ENCODE results near the gene MAP3K21. TPM values are rescaled to one million over a fixed set of nuclear protein-coding genes. Genes with fewer than 3 reads are reported as not detected.

MAP3K21 gene
- total RNA-seq, 4 donors from 2014 or later: 0.34 to 0.66 (median 0.43) TPM

DNA sequence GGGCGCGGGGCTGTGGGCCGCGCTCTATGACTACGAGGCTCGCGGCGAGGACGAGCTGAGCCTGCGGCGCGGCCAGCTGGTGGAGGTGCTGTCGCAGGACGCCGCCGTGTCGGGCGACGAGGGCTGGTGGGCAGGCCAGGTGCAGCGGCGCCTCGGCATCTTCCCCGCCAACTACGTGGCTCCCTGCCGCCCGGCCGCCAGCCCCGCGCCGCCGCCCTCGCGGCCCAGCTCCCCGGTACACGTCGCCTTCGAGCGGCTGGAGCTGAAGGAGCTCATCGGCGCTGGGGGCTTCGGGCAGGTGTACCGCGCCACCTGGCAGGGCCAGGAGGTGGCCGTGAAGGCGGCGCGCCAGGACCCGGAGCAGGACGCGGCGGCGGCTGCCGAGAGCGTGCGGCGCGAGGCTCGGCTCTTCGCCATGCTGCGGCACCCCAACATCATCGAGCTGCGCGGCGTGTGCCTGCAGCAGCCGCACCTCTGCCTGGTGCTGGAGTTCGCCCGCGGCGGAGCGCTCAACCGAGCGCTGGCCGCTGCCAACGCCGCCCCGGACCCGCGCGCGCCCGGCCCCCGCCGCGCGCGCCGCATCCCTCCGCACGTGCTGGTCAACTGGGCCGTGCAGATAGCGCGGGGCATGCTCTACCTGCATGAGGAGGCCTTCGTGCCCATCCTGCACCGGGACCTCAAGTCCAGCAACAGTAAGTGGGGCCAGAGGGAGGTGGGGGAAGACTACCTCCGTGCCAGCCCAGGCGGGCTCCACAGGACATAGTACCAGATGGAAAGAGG lies 808 bp downstream of the MAP3K21 start:
- intact Hi-C loops (cut with DNase I): no loop called here
- 2% methylated on average over 22 of the region's 96 CpGs for WGBS
- Histone ChIP-seq H3K27me3 (peaks cover 0 to 55% (median 3%) of the 10 kb centered on the region in 4 donors), H3K27ac (replicated peaks in 1 of 4) (peak overlapping the region in 1 of 4 donors; percentile 29), H3K4me1 (peaks cover 14 to 25% (median 24%) of the 10 kb centered on the region in 4 donors), H3K4me3 (peak overlapping the region; percentile 61 to 76 (median 66)), H3K36me3 (no peaks in the 10 kb centered on the region), H3K9me3 (no peaks in the 10 kb centered on the region)
- DNase-seq (ENCODE audit: extremely low spot score): no peak
- TF ChIP-seq, protein P1, sequence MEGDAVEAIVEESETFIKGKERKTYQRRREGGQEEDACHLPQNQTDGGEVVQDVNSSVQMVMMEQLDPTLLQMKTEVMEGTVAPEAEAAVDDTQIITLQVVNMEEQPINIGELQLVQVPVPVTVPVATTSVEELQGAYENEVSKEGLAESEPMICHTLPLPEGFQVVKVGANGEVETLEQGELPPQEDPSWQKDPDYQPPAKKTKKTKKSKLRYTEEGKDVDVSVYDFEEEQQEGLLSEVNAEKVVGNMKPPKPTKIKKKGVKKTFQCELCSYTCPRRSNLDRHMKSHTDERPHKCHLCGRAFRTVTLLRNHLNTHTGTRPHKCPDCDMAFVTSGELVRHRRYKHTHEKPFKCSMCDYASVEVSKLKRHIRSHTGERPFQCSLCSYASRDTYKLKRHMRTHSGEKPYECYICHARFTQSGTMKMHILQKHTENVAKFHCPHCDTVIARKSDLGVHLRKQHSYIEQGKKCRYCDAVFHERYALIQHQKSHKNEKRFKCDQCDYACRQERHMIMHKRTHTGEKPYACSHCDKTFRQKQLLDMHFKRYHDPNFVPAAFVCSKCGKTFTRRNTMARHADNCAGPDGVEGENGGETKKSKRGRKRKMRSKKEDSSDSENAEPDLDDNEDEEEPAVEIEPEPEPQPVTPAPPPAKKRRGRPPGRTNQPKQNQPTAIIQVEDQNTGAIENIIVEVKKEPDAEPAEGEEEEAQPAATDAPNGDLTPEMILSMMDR (IDR thresholded peaks at IDR 0.05): no peak
- TF ChIP-seq EP300 (IDR thresholded peaks at IDR 0.05) (no peak), POLR2AphosphoS5 (IDR thresholded peaks at IDR 0.05) (no peak), POLR2A (IDR thresholded peaks at IDR 0.05; ENCODE audit: low read depth) (no peak)

DNA sequence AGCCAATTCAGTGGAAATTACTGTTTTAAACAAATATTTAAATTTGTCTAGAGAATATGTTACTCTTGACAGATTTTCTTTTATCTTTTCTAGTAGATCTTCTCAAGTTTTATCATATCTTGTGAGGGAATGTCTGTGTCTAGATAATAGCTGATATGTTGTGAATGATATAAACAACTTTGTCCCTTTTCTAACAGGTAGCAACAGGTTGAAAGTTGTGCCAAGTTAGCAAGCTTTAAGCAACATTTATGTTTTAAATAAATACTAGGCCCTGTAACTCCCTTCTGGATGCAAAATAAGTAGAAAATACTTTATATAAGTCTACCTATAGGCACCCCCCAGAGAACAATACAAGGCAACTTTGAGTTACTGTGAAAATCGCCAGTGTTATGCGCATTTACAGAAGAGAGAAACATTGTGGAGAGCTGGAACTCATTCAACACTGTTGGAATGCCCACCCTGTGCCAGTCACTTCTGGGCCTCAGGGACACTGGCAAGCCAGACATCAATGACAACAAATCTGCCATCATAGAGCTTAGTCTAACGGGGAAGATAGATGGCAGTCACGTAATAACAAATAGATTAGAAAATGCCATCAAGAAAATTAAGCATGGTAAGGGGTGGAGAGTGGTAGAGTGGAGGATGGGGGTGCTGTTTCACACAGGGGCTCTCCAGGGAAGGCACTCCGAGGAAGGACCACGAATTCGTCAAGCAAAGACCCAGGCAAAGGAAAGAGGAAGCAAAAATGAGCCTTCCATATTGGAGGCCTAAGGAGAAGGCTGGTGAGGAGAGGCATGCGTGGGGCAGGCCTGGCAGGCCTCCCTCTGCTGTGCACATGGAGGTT lies 4.4 kb downstream of the MAP3K21 start:
- 80% methylated on average over 8 of the region's 8 CpGs for WGBS
- intact Hi-C loops (cut with DNase I): no loop called here
- H3K27ac ChIP-seq (replicated peaks in 1 of 4): no peak overlapping the region
- H3K36me3 ChIP-seq: no peaks in the 10 kb centered on the region
- no peak for DNase-seq (ENCODE audit: extremely low spot score)
- no peak overlapping the region for H3K4me3 ChIP-seq
- peaks cover 0 to 68% (median 3%) of the 10 kb centered on the region in 4 donors for H3K27me3 ChIP-seq
- H3K9me3 ChIP-seq: no peaks in the 10 kb centered on the region
- TF ChIP-seq, protein P1 (IDR thresholded peaks at IDR 0.05): no peak
- TF ChIP-seq POLR2AphosphoS5 (IDR thresholded peaks at IDR 0.05): no peak
- TF ChIP-seq EP300 (IDR thresholded peaks at IDR 0.05): no peak
- no peak for TF ChIP-seq POLR2A (IDR thresholded peaks at IDR 0.05; ENCODE audit: low read depth)
- H3K4me1 ChIP-seq: peaks cover 14 to 25% (median 23%) of the 10 kb centered on the region in 4 donors

DNA sequence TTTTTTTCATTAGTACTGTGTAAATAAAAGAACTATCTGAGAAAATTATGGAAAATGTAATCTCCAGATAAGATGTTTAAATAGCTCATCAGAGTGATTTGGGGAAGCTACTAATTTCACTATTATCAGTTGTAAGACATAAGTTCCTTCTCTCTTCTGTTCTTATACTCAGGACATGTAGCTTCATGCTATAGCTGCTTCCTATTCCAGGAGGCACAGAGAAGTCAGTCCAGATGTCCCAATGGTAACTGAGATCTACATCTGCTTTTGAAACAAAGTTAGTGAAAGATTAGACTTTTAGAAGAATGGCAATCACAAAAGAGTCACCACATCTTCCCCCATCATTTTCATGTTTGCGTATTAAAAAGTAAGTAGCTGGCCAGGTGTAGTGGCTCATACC lies 5.6 kb downstream of the MAP3K21 start:
- Histone ChIP-seq H3K9me3 (no peaks in the 10 kb centered on the region), H3K36me3 (no peaks in the 10 kb centered on the region), H3K4me1 (peaks cover 8 to 13% (median 11%) of the 10 kb centered on the region in 4 donors), H3K4me3 (no peak overlapping the region), H3K27me3 (peaks cover 0 to 57% (median 3%) of the 10 kb centered on the region in 4 donors), H3K27ac (replicated peaks in 1 of 4) (no peak overlapping the region)
- no peak for TF ChIP-seq POLR2AphosphoS5 (IDR thresholded peaks at IDR 0.05)
- TF ChIP-seq, protein P1 (IDR thresholded peaks at IDR 0.05): no peak
- TF ChIP-seq EP300 (IDR thresholded peaks at IDR 0.05): no peak
- no peak for TF ChIP-seq POLR2A (IDR thresholded peaks at IDR 0.05; ENCODE audit: low read depth)
- DNase-seq (ENCODE audit: extremely low spot score): no peak
- 100% methylated on average over 1 of the region's 1 CpG for WGBS
- intact Hi-C loops (cut with DNase I): no loop called here

DNA sequence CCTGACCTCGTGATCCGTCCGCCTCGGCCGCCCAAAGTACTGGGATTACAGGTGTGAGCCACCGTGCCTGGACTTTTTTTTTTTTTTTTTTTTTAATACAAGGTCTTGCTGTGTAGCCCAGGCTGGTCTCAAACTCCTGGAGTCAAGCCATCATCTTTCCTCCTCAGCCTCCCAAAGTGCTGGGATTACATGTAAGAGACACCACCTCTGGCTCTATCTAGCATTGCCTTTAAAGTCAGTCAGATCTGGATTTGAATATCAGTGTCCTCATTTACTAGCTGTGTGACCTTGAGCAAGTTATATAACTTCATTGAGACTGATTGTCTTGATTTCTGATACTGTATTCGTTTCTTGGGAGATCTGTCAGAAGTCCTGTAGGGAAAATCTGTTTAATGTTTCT lies 6.6 kb downstream of the MAP3K21 start:
- Histone ChIP-seq H3K4me3 (no peak overlapping the region), H3K4me1 (peaks cover 0 to 3% (median under 1%) of the 10 kb centered on the region in 4 donors), H3K36me3 (no peaks in the 10 kb centered on the region), H3K27me3 (peaks cover 0 to 47% (median under 1%) of the 10 kb centered on the region in 4 donors), H3K9me3 (no peaks in the 10 kb centered on the region), H3K27ac (replicated peaks in 1 of 4) (no peak overlapping the region)
- DNase-seq (ENCODE audit: extremely low spot score): no peak
- TF ChIP-seq POLR2A (IDR thresholded peaks at IDR 0.05; ENCODE audit: low read depth) (no peak), EP300 (IDR thresholded peaks at IDR 0.05) (no peak), POLR2AphosphoS5 (IDR thresholded peaks at IDR 0.05) (no peak)
- TF ChIP-seq, protein P1 (IDR thresholded peaks at IDR 0.05): no peak
- WGBS: 87% methylated on average over 7 of the region's 7 CpGs
- intact Hi-C loops (cut with DNase I): no loop called here
